DND-41 (cell line): ENCODE data around the gene SCT.

Experiments
- EZH2 ChIP-seq: IDR thresholded peaks from 3 replicates; pipeline ENCODE4 v1.6.1; 2012; ENCODE audit warnings: borderline replicate concordance, low read depth, mild to moderate bottlenecking, moderate library complexity, low read length, inconsistent platforms; ENCODE audit not compliant: severe bottlenecking
- TF ChIP-seq, protein P1 (sequence below): IDR thresholded peaks from 2 replicates; pipeline ENCODE4 v1.5.1; 2012; ENCODE audit warnings: borderline replicate concordance, low read length, moderate library complexity, mild to moderate bottlenecking; ENCODE audit not compliant: poor library complexity, severe bottlenecking; ENCODE audit errors: extremely low read depth

DNA sequence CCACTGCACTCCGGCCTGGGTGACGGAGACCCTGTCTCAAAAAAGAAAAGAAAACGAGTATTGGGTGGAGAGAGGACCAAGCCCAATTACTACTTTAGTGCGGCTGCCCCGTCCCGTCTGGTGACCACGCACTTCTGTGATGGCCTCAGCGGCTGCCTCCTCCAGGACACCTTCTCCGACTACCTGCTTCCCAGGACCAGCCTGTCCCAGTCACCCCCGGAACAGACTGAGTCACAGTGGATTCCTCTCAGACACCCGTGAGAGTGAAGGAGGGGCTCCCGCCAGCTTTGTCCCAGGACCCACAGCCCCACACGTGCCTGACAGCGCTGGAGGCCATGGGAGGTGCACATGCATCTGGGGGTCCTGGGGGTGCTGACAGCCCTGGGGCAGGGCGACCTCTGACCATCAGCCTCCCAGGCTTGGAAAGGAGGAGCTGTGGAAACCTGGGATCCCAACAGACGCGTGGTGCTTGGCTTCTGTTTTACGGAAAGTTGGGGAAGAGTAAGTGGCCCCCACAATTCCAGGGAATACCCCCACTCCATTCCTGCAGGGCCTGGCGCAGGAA, 14.9 kb upstream of the SCT start:
- TF ChIP-seq, protein P1, sequence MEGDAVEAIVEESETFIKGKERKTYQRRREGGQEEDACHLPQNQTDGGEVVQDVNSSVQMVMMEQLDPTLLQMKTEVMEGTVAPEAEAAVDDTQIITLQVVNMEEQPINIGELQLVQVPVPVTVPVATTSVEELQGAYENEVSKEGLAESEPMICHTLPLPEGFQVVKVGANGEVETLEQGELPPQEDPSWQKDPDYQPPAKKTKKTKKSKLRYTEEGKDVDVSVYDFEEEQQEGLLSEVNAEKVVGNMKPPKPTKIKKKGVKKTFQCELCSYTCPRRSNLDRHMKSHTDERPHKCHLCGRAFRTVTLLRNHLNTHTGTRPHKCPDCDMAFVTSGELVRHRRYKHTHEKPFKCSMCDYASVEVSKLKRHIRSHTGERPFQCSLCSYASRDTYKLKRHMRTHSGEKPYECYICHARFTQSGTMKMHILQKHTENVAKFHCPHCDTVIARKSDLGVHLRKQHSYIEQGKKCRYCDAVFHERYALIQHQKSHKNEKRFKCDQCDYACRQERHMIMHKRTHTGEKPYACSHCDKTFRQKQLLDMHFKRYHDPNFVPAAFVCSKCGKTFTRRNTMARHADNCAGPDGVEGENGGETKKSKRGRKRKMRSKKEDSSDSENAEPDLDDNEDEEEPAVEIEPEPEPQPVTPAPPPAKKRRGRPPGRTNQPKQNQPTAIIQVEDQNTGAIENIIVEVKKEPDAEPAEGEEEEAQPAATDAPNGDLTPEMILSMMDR: no peak
- no peak for TF ChIP-seq EZH2
